ENCODE measurements around the gene NSD2.

Gene NSD2

GRCh38 chr4:1857931-1858330 lies 13.3 kb upstream of the NSD2 start:
- TF ChIP-seq ZFX (IDR thresholded peaks at IDR 0.05; ENCODE audit: borderline replicate concordance) (no peak), CTCF (IDR thresholded peaks at IDR 0.05) (no peak)

GRCh38 chr4:1859389-1859753 lies 11.8 kb upstream of the NSD2 start:
- H3K27ac ChIP-seq: no peak overlapping the region
- TF ChIP-seq ZFX (IDR thresholded peaks at IDR 0.05; ENCODE audit: borderline replicate concordance) (no peak), CTCF (IDR thresholded peaks at IDR 0.05) (no peak)

More at GRCh38 chr4:1857931-1858330, 13.3 kb upstream of the NSD2 start:
- H3K27ac ChIP-seq: peak overlapping the region; percentile 82; the same call in 1 of the 2 replicates

GRCh38 chr4:1862055-1862911 lies 8.9 kb upstream of the NSD2 start:
- no peak overlapping the region for H3K27ac ChIP-seq
- TF ChIP-seq ZFX (IDR thresholded peaks at IDR 0.05; ENCODE audit: borderline replicate concordance) (no peak), CTCF (IDR thresholded peaks at IDR 0.05) (no peak)

GRCh38 chr4:1862961-1863296 lies 8.3 kb upstream of the NSD2 start:
- no peak overlapping the region for H3K27ac ChIP-seq
- no peak for TF ChIP-seq CTCF (IDR thresholded peaks at IDR 0.05)
- TF ChIP-seq ZFX (IDR thresholded peaks at IDR 0.05; ENCODE audit: borderline replicate concordance): no peak

GRCh38 chr4:1863297-1864033 lies 7.7 kb upstream of the NSD2 start:
- TF ChIP-seq ZFX (IDR thresholded peaks at IDR 0.05; ENCODE audit: borderline replicate concordance) (no peak), CTCF (IDR thresholded peaks at IDR 0.05) (no peak)
- no peak overlapping the region for H3K27ac ChIP-seq

GRCh38 chr4:1864076-1865008 lies 6.9 kb upstream of the NSD2 start:
- TF ChIP-seq CTCF (IDR thresholded peaks at IDR 0.05) (no peak), ZFX (IDR thresholded peaks at IDR 0.05; ENCODE audit: borderline replicate concordance) (no peak)

More at GRCh38 chr4:1864076-1865008, 6.9 kb upstream of the NSD2 start:
- no peak overlapping the region for H3K27ac ChIP-seq
